HEK293 (cell line): Measurements from ENCODE around the gene C1orf198.

Experiments
- CTCF ChIP-seq: fragments of 450-650 bp; formaldehyde crosslinking; IDR thresholded peaks from 2 replicates; pipeline ENCODE4 v1.5.1; 2016; ENCODE audit warnings: missing biosample characterization, missing genetic modification characterization
- ELK4 ChIP-seq: IDR thresholded peaks from 2 replicates; pipeline ENCODE4 v1.6.1; 2011; ENCODE audit warnings: mild to moderate bottlenecking, low read depth, low read length, borderline replicate concordance
- IKZF3 ChIP-seq: fragments of 450-650 bp; IDR thresholded peaks from 2 replicates; pipeline ENCODE4 v1.5.0; 2018; ENCODE audit warnings: missing biosample characterization, mild to moderate bottlenecking, missing genetic modification characterization, moderate library complexity
- KLF1 ChIP-seq: fragments of 450-650 bp; formaldehyde crosslinking; IDR thresholded peaks from 2 replicates; pipeline ENCODE4 v1.5.1; 2016; ENCODE audit warnings: missing biosample characterization, missing genetic modification characterization
- MYNN ChIP-seq: fragments of 450-650 bp; formaldehyde crosslinking; IDR thresholded peaks from 2 replicates; pipeline ENCODE4 v1.5.1; 2016; ENCODE audit warnings: missing biosample characterization, missing genetic modification characterization, borderline replicate concordance
- ZBTB8A ChIP-seq: fragments of 450-650 bp; formaldehyde crosslinking; IDR thresholded peaks from 2 replicates; pipeline ENCODE4 v1.5.1; 2016; ENCODE audit warnings: missing biosample characterization, missing genetic modification characterization
- ZNF10 ChIP-seq: fragments of 450-650 bp; formaldehyde crosslinking; IDR thresholded peaks from 2 replicates; pipeline ENCODE4 v1.5.1; 2017; ENCODE audit warnings: missing biosample characterization, missing genetic modification characterization

GRCh38 chr1:230867101-230867902, 1.0 kb downstream of the C1orf198 start:
- TF ChIP-seq IKZF3 (tag by site-specific recombination) (no peak), ZBTB8A (tag by site-specific recombination) (no peak), ZNF10 (tag by site-specific recombination) (no peak), KLF1 (tag by site-specific recombination) (no peak), ELK4 (no peak), CTCF (no peak), MYNN (tag by site-specific recombination) (no peak)
